Activated T-helper 17 cell treated with anti-CD3 and anti-CD28 coated beads, Interleukin-2, amount 50 U/mL, for 72 hours (primary cell): ENCODE data around the gene TMEM100. TPM values are rescaled to one million over a fixed set of nuclear protein-coding genes. Genes with fewer than 3 reads are reported as not detected.

Source experiments
- total RNA-seq, 2 donors: library from RNA; stranded (reverse); gene quantifications; one replicate each; pipeline ENCODE4 v1.2.3, GENCODE V29; 2022

TMEM100 gene
- total RNA-seq, 2 donors from 2014 or later: not detected

Other genes starting within 250 kb of the TMEM100 start
- not detected for gene SMIM36, start 211.4 kb downstream of the TMEM100 start, total RNA-seq
- 10 to 100 TPM; 12.8 to 14.7 TPM for gene PCTP, start 28.2 kb upstream of the TMEM100 start, total RNA-seq